ENCODE data around the gene TMEM52B.

Gene TMEM52B

DNA sequence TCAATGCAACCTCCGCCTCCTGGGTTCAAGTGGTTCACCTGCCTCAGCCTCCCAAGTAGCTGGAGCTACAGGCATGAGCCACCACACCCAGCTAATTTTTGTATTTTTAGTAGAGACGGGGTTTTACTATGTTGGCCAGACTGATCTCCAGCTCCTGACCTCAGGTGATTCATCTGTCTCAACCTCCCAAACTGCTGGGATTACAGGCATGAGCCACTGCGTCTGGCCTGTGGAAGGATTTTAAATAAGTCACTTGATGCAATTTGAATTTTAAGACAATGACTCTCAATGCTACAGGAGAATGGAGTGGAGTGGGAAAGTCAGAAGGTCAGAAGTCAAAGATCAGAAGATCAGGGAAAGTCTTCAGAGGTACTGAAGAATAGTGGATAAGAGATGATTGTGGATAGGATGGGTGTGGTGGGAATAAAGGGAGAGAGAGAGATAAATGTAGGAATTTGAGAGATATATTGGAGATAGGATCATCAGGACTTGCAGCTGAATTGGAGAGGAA, 15.4 kb downstream of the TMEM52B start:
- TF ChIP-seq ZNF114 (tag by site-specific recombination; IDR thresholded peaks at IDR 0.05), result no peak
- TF ChIP-seq, protein P1, sequence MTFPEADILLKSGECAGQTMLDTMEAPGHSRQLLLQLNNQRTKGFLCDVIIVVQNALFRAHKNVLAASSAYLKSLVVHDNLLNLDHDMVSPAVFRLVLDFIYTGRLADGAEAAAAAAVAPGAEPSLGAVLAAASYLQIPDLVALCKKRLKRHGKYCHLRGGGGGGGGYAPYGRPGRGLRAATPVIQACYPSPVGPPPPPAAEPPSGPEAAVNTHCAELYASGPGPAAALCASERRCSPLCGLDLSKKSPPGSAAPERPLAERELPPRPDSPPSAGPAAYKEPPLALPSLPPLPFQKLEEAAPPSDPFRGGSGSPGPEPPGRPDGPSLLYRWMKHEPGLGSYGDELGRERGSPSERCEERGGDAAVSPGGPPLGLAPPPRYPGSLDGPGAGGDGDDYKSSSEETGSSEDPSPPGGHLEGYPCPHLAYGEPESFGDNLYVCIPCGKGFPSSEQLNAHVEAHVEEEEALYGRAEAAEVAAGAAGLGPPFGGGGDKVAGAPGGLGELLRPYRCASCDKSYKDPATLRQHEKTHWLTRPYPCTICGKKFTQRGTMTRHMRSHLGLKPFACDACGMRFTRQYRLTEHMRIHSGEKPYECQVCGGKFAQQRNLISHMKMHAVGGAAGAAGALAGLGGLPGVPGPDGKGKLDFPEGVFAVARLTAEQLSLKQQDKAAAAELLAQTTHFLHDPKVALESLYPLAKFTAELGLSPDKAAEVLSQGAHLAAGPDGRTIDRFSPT (tag by site-specific recombination; IDR thresholded peaks at IDR 0.05), result no peak
- TF ChIP-seq, protein P2, sequence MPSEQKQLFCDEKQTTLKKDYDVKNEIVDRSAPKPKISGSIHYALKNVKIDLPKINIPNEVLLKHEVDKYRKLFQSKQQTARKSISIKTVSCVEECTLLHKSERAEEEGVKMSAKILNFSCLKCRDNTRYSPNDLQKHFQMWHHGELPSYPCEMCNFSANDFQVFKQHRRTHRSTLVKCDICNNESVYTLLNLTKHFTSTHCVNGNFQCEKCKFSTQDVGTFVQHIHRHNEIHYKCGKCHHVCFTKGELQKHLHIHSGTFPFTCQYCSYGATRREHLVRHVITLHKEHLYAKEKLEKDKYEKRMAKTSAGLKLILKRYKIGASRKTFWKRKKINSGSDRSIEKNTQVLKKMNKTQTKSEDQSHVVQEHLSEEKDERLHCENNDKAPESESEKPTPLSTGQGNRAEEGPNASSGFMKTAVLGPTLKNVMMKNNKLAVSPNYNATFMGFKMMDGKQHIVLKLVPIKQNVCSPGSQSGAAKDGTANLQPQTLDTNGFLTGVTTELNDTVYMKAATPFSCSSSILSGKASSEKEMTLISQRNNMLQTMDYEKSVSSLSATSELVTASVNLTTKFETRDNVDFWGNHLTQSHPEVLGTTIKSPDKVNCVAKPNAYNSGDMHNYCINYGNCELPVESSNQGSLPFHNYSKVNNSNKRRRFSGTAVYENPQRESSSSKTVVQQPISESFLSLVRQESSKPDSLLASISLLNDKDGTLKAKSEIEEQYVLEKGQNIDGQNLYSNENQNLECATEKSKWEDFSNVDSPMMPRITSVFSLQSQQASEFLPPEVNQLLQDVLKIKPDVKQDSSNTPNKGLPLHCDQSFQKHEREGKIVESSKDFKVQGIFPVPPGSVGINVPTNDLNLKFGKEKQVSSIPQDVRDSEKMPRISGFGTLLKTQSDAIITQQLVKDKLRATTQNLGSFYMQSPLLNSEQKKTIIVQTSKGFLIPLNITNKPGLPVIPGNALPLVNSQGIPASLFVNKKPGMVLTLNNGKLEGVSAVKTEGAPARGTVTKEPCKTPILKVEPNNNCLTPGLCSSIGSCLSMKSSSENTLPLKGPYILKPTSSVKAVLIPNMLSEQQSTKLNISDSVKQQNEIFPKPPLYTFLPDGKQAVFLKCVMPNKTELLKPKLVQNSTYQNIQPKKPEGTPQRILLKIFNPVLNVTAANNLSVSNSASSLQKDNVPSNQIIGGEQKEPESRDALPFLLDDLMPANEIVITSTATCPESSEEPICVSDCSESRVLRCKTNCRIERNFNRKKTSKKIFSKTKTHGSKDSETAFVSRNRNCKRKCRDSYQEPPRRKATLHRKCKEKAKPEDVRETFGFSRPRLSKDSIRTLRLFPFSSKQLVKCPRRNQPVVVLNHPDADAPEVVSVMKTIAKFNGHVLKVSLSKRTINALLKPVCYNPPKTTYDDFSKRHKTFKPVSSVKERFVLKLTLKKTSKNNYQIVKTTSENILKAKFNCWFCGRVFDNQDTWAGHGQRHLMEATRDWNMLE (tag by site-specific recombination; conservative IDR thresholded peaks at IDR 0.05; ENCODE audit: low read depth), result no peak
- no peak for TF ChIP-seq ZNF311 (tag by site-specific recombination; IDR thresholded peaks at IDR 0.05; ENCODE audit: borderline replicate concordance)
- TF ChIP-seq ZNF670 (tag by site-specific recombination; IDR thresholded peaks at IDR 0.05; ENCODE audit: low read depth), result no peak
- no peak for TF ChIP-seq ZNF747 (tag by site-specific recombination; IDR thresholded peaks at IDR 0.05)
- no peak overlapping the region for H3K4me3 ChIP-seq (ENCODE audit: low read depth, low read length)
- H3K4me1 ChIP-seq (ENCODE audit: control insufficient read depth, insufficient read depth, low read length), result no peaks in the 10 kb centered on the region
- CTCF ChIA-PET, result interaction anchor here (1.2 to 1.9 kb wide), 2 partner anchors 18 to 41 kb away, joined by 3 to 12 read pairs; partner anchors contain the start of gene GABARAPL1
- no peak overlapping the region for H3K27ac ChIP-seq (ENCODE audit: extremely low read depth, low read depth, low read length)
- POLR2A ChIA-PET, result interaction anchor here (0.7 kb wide), 2 partner anchors 14 to 42 kb away, joined by 3 to 7 read pairs; no protein-coding TSS in a partner anchor
- no peaks in the 10 kb centered on the region for H3K9me3 ChIP-seq (ENCODE audit: control insufficient read depth, insufficient read depth, low read depth, low read length)
- no peaks in the 10 kb centered on the region for H3K36me3 ChIP-seq (ENCODE audit: control insufficient read depth in 2 of 2, insufficient read depth in 1 of 2, low read length in 2 of 2)

DNA sequence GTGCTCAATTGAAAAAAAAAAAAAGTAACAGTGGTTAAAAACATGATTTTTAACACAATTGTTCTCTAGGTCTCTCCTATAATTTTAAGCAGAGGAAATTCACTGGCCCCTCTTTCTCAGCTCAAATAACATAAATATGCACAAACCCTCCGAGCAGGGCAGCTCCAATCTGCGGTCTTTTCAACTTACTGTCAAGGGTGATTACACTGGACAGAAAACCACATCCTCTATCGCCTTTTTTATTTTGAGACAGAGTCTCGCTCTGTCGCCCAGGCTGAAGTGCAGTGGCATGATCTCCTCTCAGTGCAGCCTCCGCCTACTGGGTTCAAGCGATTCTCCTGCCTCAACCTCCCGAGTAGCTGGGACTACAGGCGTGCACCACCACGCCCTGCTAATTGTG, 17.4 kb downstream of the TMEM52B start:
- ChIA-PET POLR2A (no interaction called here), CTCF (interaction anchor here (0.8 to 1.5 kb wide), 3 partner anchors 8 to 43 kb away, joined by 3 read pairs; no protein-coding TSS in a partner anchor)
- H3K27ac ChIP-seq (ENCODE audit: extremely low read depth, low read depth, low read length), result no peak overlapping the region
- no peak overlapping the region for H3K4me3 ChIP-seq (ENCODE audit: low read depth, low read length)
- no peaks in the 10 kb centered on the region for H3K36me3 ChIP-seq (ENCODE audit: control insufficient read depth in 2 of 2, insufficient read depth in 1 of 2, low read length in 2 of 2)
- no peak for TF ChIP-seq ZNF37A (tag by site-specific recombination; IDR thresholded peaks at IDR 0.05)
- TF ChIP-seq, protein P3, sequence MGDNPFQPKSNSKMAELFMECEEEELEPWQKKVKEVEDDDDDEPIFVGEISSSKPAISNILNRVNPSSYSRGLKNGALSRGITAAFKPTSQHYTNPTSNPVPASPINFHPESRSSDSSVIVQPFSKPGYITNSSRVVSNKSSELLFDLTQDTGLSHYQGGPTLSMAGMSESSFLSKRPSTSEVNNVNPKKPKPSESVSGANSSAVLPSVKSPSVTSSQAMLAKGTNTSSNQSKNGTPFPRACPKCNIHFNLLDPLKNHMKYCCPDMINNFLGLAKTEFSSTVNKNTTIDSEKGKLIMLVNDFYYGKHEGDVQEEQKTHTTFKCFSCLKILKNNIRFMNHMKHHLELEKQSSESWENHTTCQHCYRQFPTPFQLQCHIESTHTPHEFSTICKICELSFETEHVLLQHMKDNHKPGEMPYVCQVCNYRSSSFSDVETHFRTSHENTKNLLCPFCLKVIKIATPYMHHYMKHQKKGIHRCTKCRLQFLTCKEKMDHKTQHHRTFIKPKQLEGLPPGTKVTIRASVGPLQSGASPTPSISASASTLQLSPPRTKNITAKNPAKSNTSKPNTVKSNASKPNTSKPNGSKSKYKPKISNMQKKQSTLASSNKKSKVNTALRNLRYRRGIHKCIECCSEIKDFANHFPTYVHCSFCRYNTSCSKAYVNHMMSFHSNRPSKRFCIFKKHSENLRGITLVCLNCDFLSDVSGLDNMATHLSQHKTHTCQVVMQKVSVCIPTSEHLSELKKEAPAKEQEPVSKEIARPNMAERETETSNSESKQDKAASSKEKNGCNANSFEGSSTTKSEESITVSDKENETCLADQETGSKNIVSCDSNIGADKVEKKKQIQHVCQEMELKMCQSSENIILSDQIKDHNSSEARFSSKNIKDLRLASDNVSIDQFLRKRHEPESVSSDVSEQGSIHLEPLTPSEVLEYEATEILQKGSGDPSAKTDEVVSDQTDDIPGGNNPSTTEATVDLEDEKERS (tag by site-specific recombination; IDR thresholded peaks at IDR 0.05), result no peak
- no peak for TF ChIP-seq ZNF214 (tag by site-specific recombination; IDR thresholded peaks at IDR 0.05; ENCODE audit: borderline replicate concordance)
- TF ChIP-seq, protein P4, sequence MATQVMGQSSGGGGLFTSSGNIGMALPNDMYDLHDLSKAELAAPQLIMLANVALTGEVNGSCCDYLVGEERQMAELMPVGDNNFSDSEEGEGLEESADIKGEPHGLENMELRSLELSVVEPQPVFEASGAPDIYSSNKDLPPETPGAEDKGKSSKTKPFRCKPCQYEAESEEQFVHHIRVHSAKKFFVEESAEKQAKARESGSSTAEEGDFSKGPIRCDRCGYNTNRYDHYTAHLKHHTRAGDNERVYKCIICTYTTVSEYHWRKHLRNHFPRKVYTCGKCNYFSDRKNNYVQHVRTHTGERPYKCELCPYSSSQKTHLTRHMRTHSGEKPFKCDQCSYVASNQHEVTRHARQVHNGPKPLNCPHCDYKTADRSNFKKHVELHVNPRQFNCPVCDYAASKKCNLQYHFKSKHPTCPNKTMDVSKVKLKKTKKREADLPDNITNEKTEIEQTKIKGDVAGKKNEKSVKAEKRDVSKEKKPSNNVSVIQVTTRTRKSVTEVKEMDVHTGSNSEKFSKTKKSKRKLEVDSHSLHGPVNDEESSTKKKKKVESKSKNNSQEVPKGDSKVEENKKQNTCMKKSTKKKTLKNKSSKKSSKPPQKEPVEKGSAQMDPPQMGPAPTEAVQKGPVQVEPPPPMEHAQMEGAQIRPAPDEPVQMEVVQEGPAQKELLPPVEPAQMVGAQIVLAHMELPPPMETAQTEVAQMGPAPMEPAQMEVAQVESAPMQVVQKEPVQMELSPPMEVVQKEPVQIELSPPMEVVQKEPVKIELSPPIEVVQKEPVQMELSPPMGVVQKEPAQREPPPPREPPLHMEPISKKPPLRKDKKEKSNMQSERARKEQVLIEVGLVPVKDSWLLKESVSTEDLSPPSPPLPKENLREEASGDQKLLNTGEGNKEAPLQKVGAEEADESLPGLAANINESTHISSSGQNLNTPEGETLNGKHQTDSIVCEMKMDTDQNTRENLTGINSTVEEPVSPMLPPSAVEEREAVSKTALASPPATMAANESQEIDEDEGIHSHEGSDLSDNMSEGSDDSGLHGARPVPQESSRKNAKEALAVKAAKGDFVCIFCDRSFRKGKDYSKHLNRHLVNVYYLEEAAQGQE (tag by site-specific recombination; IDR thresholded peaks at IDR 0.05), result no peak
- no peak for TF ChIP-seq ZXDB (tag by site-specific recombination; IDR thresholded peaks at IDR 0.05)
- TF ChIP-seq, protein P5, sequence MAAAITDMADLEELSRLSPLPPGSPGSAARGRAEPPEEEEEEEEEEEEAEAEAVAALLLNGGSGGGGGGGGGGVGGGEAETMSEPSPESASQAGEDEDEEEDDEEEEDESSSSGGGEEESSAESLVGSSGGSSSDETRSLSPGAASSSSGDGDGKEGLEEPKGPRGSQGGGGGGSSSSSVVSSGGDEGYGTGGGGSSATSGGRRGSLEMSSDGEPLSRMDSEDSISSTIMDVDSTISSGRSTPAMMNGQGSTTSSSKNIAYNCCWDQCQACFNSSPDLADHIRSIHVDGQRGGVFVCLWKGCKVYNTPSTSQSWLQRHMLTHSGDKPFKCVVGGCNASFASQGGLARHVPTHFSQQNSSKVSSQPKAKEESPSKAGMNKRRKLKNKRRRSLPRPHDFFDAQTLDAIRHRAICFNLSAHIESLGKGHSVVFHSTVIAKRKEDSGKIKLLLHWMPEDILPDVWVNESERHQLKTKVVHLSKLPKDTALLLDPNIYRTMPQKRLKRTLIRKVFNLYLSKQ (tag by site-specific recombination; IDR thresholded peaks at IDR 0.05; ENCODE audit: borderline replicate concordance), result no peak
- no peak for TF ChIP-seq ZFHX2 (tag by site-specific recombination; conservative IDR thresholded peaks at IDR 0.05)
- TF ChIP-seq ZNF626 (tag by site-specific recombination; IDR thresholded peaks at IDR 0.05), result no peak
- TF ChIP-seq, protein P6, sequence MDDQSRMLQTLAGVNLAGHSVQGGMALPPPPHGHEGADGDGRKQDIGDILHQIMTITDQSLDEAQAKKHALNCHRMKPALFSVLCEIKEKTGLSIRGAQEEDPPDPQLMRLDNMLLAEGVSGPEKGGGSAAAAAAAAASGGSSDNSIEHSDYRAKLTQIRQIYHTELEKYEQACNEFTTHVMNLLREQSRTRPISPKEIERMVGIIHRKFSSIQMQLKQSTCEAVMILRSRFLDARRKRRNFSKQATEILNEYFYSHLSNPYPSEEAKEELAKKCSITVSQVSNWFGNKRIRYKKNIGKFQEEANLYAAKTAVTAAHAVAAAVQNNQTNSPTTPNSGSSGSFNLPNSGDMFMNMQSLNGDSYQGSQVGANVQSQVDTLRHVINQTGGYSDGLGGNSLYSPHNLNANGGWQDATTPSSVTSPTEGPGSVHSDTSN (CRISPR knock-in tag; IDR thresholded peaks at IDR 0.05), result no peak
- no peaks in the 10 kb centered on the region for H3K4me1 ChIP-seq (ENCODE audit: control insufficient read depth, insufficient read depth, low read length)
- H3K9me3 ChIP-seq (ENCODE audit: control insufficient read depth, insufficient read depth, low read depth, low read length), result no peaks in the 10 kb centered on the region

Data from HEK293 (cell line).